Activated naive CD8-positive, alpha-beta T cell treated with anti-CD3 and anti-CD28 coated beads, Interleukin-2, amount 10 ng/mL, durations not matched to agents 7 days and 5 days (primary cell): ENCODE results near the gene FBLN7. TPM values are rescaled to one million over a fixed set of nuclear protein-coding genes. Genes with fewer than 3 reads are reported as not detected.
A peak's percentile ranks its signal among the peaks of the same experiment; 100 is the strongest.

ENCODE experiments used
- ATAC-seq: fragments of 150-1000 bp; cut with Tn5 transposase; one replicate; pipeline ENCODE4 v1.10.0; 2021; ENCODE audit warnings: low read depth, moderate library complexity
- POLR2A ChIA-PET: fragments of 350-600 bp; sonication (Branson Sonifier 250); formaldehyde crosslinking; loops from one replicate; lab custom pipeline; 2021; ENCODE audit warnings: antibody characterized with exemption; lab: Charles Lee
- DNase-seq: peaks from one replicate; pipeline ENCODE4 v3.0.0; 2021
- H3K27ac Mint-ChIP-seq: one replicate; pipeline ENCODE4 v1.8.0; 2022; ENCODE audit warnings: mild to moderate bottlenecking, mixed read lengths
- H3K27me3 Mint-ChIP-seq: one replicate; pipeline ENCODE4 v1.8.0; 2022; ENCODE audit warnings: mild to moderate bottlenecking, moderate library complexity, mixed read lengths
- H3K36me3 Mint-ChIP-seq: one replicate; pipeline ENCODE4 v1.8.0; 2021; ENCODE audit warnings: mild to moderate bottlenecking, mixed read lengths
- H3K4me1 Mint-ChIP-seq: one replicate; pipeline ENCODE4 v1.8.0; 2021; ENCODE audit warnings: mixed read lengths
- H3K4me3 Mint-ChIP-seq: one replicate; pipeline ENCODE4 v1.8.0; 2022; ENCODE audit warnings: mild to moderate bottlenecking, moderate library complexity, mixed read lengths
- H3K9me3 Mint-ChIP-seq: one replicate; pipeline ENCODE4 v1.8.0; 2021; ENCODE audit warnings: mixed read lengths
- total RNA-seq, 2 experiments: library from RNA; stranded (reverse); gene quantifications; one replicate each; pipeline ENCODE4 v1.2.3, GENCODE V29; 2021

Gene FBLN7
- total RNA-seq, 2 experiments from 2014 or later, result 1.1 to 1.8 TPM

GRCh38 chr2:112187046-112187715 lies 49.0 kb downstream of the FBLN7 start:
- Mint-ChIP-seq H3K4me3 (peak overlapping the region; percentile 67), H3K27ac (peak overlapping the region; percentile 96), H3K4me1 (peaks cover 34% of the 10 kb centered on the region), H3K9me3 (no peaks in the 10 kb centered on the region), H3K36me3 (peaks cover 6% of the 10 kb centered on the region), H3K27me3 (peaks cover 2% of the 10 kb centered on the region)
- POLR2A ChIA-PET, result interaction anchor here (0.8 to 2.1 kb wide), 6 partner anchors 17 to 133 kb away, joined by 3 to 9 read pairs (median 4); partner anchors contain the start of gene ZC3H8
- DNase-seq (no peak), ATAC-seq (no peak)

GRCh38 chr2:112187805-112188596 lies 49.8 kb downstream of the FBLN7 start:
- H3K4me3 Mint-ChIP-seq, result peak overlapping the region; percentile 67
- H3K27ac Mint-ChIP-seq, result peak overlapping the region; percentile 96
- peaks cover 6% of the 10 kb centered on the region for H3K36me3 Mint-ChIP-seq
- H3K4me1 Mint-ChIP-seq, result peaks cover 29% of the 10 kb centered on the region
- peak; percentile 70 for DNase-seq
- peak; percentile 91 for ATAC-seq
- H3K27me3 Mint-ChIP-seq, result no peaks in the 10 kb centered on the region
- no peaks in the 10 kb centered on the region for H3K9me3 Mint-ChIP-seq
- POLR2A ChIA-PET, result interaction anchor here (0.8 to 1.7 kb wide), 5 partner anchors 17 to 133 kb away, joined by 3 to 9 read pairs (median 3); partner anchors contain the start of gene ZC3H8

- ATAC-seq, result no peak
- no peak for DNase-seq
- Mint-ChIP-seq H3K27ac (peak overlapping the region; percentile 96), H3K4me3 (peak overlapping the region; percentile 67), H3K4me1 (peaks cover 18% of the 10 kb centered on the region), H3K9me3 (no peaks in the 10 kb centered on the region), H3K36me3 (peaks cover 6% of the 10 kb centered on the region), H3K27me3 (no peaks in the 10 kb centered on the region)
- POLR2A ChIA-PET, result interaction anchor here (1.7 kb wide), 1 partner anchor 66 kb away, joined by 9 read pairs; the partner anchor contains the start of gene ZC3H8
Measured at GRCh38 chr2:112189001-112189556, 50.9 kb downstream of the FBLN7 start.

- no peak for ATAC-seq
- peak overlapping the region; percentile 26 for H3K27ac Mint-ChIP-seq
Measured at GRCh38 chr2:112194028-112194427, 55.8 kb downstream of the FBLN7 start.

GRCh38 chr2:112194482-112194881 lies 56.3 kb downstream of the FBLN7 start:
- DNase-seq (no peak), ATAC-seq (no peak)
- POLR2A ChIA-PET, result no interaction called here
- H3K27me3 Mint-ChIP-seq, result no peaks in the 10 kb centered on the region
- peak overlapping the region; percentile 26 for H3K27ac Mint-ChIP-seq
- peaks cover 9% of the 10 kb centered on the region for H3K36me3 Mint-ChIP-seq
- H3K4me1 Mint-ChIP-seq, result peaks cover 11% of the 10 kb centered on the region
- H3K4me3 Mint-ChIP-seq, result peak overlapping the region; percentile 7
- no peaks in the 10 kb centered on the region for H3K9me3 Mint-ChIP-seq

More at GRCh38 chr2:112194028-112194427, 55.8 kb downstream of the FBLN7 start:
- Mint-ChIP-seq H3K36me3 (peaks cover 6% of the 10 kb centered on the region), H3K4me1 (peaks cover 14% of the 10 kb centered on the region), H3K9me3 (no peaks in the 10 kb centered on the region), H3K4me3 (no peak overlapping the region), H3K27me3 (no peaks in the 10 kb centered on the region)
- POLR2A ChIA-PET, result no interaction called here
- DNase-seq, result no peak

GRCh38 chr2:112195167-112195766 lies 57.1 kb downstream of the FBLN7 start:
- ATAC-seq (no peak), DNase-seq (no peak)
- no peak overlapping the region for H3K4me3 Mint-ChIP-seq
- no peak overlapping the region for H3K27ac Mint-ChIP-seq
- H3K9me3 Mint-ChIP-seq, result no peaks in the 10 kb centered on the region
- peaks cover 10% of the 10 kb centered on the region for H3K36me3 Mint-ChIP-seq
- H3K4me1 Mint-ChIP-seq, result peaks cover 11% of the 10 kb centered on the region
- POLR2A ChIA-PET, result no interaction called here
- H3K27me3 Mint-ChIP-seq, result no peaks in the 10 kb centered on the region

GRCh38 chr2:112195950-112196349 lies 57.8 kb downstream of the FBLN7 start:
- Mint-ChIP-seq H3K4me3 (no peak overlapping the region), H3K27ac (no peak overlapping the region)

GRCh38 chr2:112197868-112198267 lies 59.7 kb downstream of the FBLN7 start:
- H3K27ac Mint-ChIP-seq, result no peak overlapping the region
- H3K36me3 Mint-ChIP-seq, result peaks cover 11% of the 10 kb centered on the region

More at GRCh38 chr2:112195950-112196349, 57.8 kb downstream of the FBLN7 start:
- POLR2A ChIA-PET, result no interaction called here
- DNase-seq (no peak), ATAC-seq (no peak)
- H3K9me3 Mint-ChIP-seq, result no peaks in the 10 kb centered on the region
- H3K4me1 Mint-ChIP-seq, result peaks cover 11% of the 10 kb centered on the region
- H3K27me3 Mint-ChIP-seq, result no peaks in the 10 kb centered on the region
- peaks cover 10% of the 10 kb centered on the region for H3K36me3 Mint-ChIP-seq

GRCh38 chr2:112198780-112199179 lies 60.6 kb downstream of the FBLN7 start:
- DNase-seq, result no peak
- H3K36me3 Mint-ChIP-seq, result peaks cover 12% of the 10 kb centered on the region
- POLR2A ChIA-PET, result no interaction called here

More at GRCh38 chr2:112197868-112198267, 59.7 kb downstream of the FBLN7 start:
- no peaks in the 10 kb centered on the region for H3K27me3 Mint-ChIP-seq
- peaks cover 3% of the 10 kb centered on the region for H3K9me3 Mint-ChIP-seq
- peaks cover 11% of the 10 kb centered on the region for H3K4me1 Mint-ChIP-seq
- no peak overlapping the region for H3K4me3 Mint-ChIP-seq
- no peak for DNase-seq
- POLR2A ChIA-PET, result no interaction called here
- no peak for ATAC-seq

GRCh38 chr2:112199188-112199587 lies 61.0 kb downstream of the FBLN7 start:
- no peak overlapping the region for H3K4me3 Mint-ChIP-seq
- ATAC-seq (no peak), DNase-seq (no peak)
- no peaks in the 10 kb centered on the region for H3K27me3 Mint-ChIP-seq
- peaks cover 11% of the 10 kb centered on the region for H3K4me1 Mint-ChIP-seq
- H3K9me3 Mint-ChIP-seq, result peaks cover 11% of the 10 kb centered on the region
- H3K36me3 Mint-ChIP-seq, result peaks cover 14% of the 10 kb centered on the region
- no peak overlapping the region for H3K27ac Mint-ChIP-seq
- POLR2A ChIA-PET, result no interaction called here

More at GRCh38 chr2:112198780-112199179, 60.6 kb downstream of the FBLN7 start:
- Mint-ChIP-seq H3K9me3 (peaks cover 9% of the 10 kb centered on the region), H3K27me3 (no peaks in the 10 kb centered on the region), H3K27ac (no peak overlapping the region), H3K4me3 (no peak overlapping the region), H3K4me1 (peaks cover 11% of the 10 kb centered on the region)
- ATAC-seq, result no peak

- Mint-ChIP-seq H3K4me3 (no peak overlapping the region), H3K9me3 (peaks cover 16% of the 10 kb centered on the region), H3K27ac (no peak overlapping the region), H3K27me3 (no peaks in the 10 kb centered on the region), H3K36me3 (peaks cover 18% of the 10 kb centered on the region), H3K4me1 (no peaks in the 10 kb centered on the region)
- ATAC-seq, result no peak
- POLR2A ChIA-PET, result no interaction called here
- no peak for DNase-seq
Measured at GRCh38 chr2:112201696-112202430, 63.7 kb downstream of the FBLN7 start.

- ATAC-seq (no peak), DNase-seq (no peak)
- POLR2A ChIA-PET, result interaction anchor here (0.6 to 1.2 kb wide), 2 partner anchors 17 to 433 kb away, joined by 3 read pairs; no protein-coding TSS in a partner anchor
- Mint-ChIP-seq H3K27me3 (peaks cover 2% of the 10 kb centered on the region), H3K4me1 (no peaks in the 10 kb centered on the region), H3K9me3 (peaks cover 19% of the 10 kb centered on the region), H3K36me3 (peaks cover 19% of the 10 kb centered on the region), H3K4me3 (no peak overlapping the region), H3K27ac (no peak overlapping the region)
Measured at GRCh38 chr2:112204411-112204810, 66.2 kb downstream of the FBLN7 start.
